ENCODE results near the gene LTBR.

The LTBR gene

GRCh38 chr12:6405963-6406362 lies 22.0 kb downstream of the LTBR start:
- no peak for TF ChIP-seq MAX (IDR thresholded peaks at IDR 0.05; ENCODE audit: low read depth, low read length)
- TF ChIP-seq MYC (IDR thresholded peaks at IDR 0.05; ENCODE audit: low read depth, low read length), result no peak
- no peak for TF ChIP-seq CTCF (IDR thresholded peaks at IDR 0.05; ENCODE audit: low read depth, low read length)
- no peak for TF ChIP-seq POLR2A (IDR thresholded peaks at IDR 0.05; ENCODE audit: extremely low read depth, insufficient read length)
- H3K4me3 ChIP-seq (ENCODE audit: low read depth, low read length), result no peak overlapping the region
- no peak for DNase-seq (ENCODE audit: low read depth)

GRCh38 chr12:6407236-6407954 lies 23.4 kb downstream of the LTBR start:
- TF ChIP-seq MAX (IDR thresholded peaks at IDR 0.05; ENCODE audit: low read depth, low read length) (no peak), MYC (IDR thresholded peaks at IDR 0.05; ENCODE audit: low read depth, low read length) (no peak), POLR2A (IDR thresholded peaks at IDR 0.05; ENCODE audit: extremely low read depth, insufficient read length) (no peak), CTCF (IDR thresholded peaks at IDR 0.05; ENCODE audit: low read depth, low read length) (no peak)
- no peak overlapping the region for H3K4me3 ChIP-seq (ENCODE audit: low read depth, low read length)
- no peak for DNase-seq (ENCODE audit: low read depth)

GRCh38 chr12:6416596-6416995 lies 32.6 kb downstream of the LTBR start:
- no peak overlapping the region for H3K4me3 ChIP-seq (ENCODE audit: low read depth, low read length)
- TF ChIP-seq MYC (IDR thresholded peaks at IDR 0.05; ENCODE audit: low read depth, low read length) (no peak), POLR2A (IDR thresholded peaks at IDR 0.05; ENCODE audit: extremely low read depth, insufficient read length) (no peak)
- peak; percentile 92 for DNase-seq (ENCODE audit: low read depth)

DNA sequence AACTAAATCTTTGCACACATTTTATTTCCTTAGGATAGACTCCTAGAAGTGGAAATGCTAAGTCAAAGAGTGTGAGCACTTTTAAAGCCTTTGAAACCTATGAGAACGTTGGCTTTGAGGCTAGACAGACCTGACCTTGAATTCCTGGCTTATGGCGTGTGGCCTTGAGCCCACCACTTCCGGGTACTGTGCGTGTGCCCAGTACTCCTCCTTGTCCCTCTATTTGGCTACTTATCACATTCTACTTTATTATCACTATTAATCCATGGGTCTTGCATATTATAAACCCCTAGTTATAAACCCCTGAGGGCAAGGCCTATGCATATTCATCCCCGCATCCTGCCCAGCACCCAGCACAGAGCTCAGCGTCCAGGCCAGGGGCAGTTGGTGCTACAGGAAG lies 34.8 kb downstream of the LTBR start:
- no peak for DNase-seq (ENCODE audit: low read depth)
- H3K4me3 ChIP-seq (ENCODE audit: low read depth, low read length), result no peak overlapping the region
- TF ChIP-seq MAX (IDR thresholded peaks at IDR 0.05; ENCODE audit: low read depth, low read length), result no peak
- no peak for TF ChIP-seq MYC (IDR thresholded peaks at IDR 0.05; ENCODE audit: low read depth, low read length)
- TF ChIP-seq CTCF (IDR thresholded peaks at IDR 0.05; ENCODE audit: low read depth, low read length), result no peak
- no peak for TF ChIP-seq POLR2A (IDR thresholded peaks at IDR 0.05; ENCODE audit: extremely low read depth, insufficient read length)

DNA sequence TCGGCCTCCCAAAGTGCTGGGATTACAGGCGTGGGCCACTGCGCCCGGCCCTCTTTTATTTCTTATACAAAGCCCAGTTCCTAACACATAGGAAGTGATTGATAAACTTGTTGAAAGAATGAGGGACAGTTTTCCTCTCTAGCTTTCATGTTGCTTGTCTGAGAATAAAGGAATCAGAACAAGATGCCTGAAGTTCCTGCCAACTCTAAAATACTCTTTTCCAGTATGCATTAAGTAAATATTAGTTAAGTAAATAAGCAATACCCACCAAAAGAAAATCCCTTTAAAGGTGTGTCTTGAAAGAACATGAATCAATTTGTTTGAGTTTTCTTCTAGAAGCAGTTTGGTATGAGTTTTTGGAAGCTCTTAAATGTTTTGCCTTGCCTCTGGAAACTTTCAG lies 36.4 kb downstream of the LTBR start:
- no peak for TF ChIP-seq POLR2A (IDR thresholded peaks at IDR 0.05; ENCODE audit: extremely low read depth, insufficient read length)
- no peak for TF ChIP-seq MAX (IDR thresholded peaks at IDR 0.05; ENCODE audit: low read depth, low read length)
- no peak for TF ChIP-seq CTCF (IDR thresholded peaks at IDR 0.05; ENCODE audit: low read depth, low read length)
- TF ChIP-seq MYC (IDR thresholded peaks at IDR 0.05; ENCODE audit: low read depth, low read length), result no peak
- no peak overlapping the region for H3K4me3 ChIP-seq (ENCODE audit: low read depth, low read length)
- no peak for DNase-seq (ENCODE audit: low read depth)

DNA sequence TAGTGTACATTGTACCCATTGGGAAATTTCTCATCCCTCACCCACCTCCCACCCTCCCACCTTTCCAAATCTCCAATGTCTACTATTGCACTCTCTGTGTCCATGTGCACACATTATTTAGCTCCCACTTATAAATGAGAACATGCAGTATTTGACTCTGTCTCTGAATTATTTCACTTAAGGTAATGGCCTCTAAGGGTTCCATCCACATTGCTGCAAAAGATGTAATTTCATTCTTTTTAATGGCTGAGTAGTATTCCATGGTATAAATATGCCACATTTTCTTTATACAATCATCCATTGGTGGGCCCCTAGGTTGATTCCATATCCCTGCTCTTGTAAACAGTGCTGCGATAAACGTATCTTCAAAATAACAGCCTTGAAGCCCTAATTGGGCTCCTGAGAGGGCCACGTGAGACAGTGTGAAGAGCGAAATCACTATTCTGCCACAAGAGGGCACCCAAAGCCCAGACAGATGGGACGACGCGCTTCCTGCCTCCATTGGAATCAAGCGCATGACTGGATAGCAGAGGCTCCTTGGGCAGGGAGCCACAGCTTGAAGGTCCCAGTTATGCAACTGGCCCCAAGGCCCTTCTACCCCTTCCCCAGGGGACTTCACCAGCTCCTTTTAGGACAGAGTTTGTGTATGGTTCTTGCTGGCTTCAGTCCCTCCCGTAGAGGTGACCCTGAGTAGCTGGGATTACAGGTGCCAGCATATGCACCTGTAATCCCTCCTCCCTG lies 39.5 kb downstream of the LTBR start:
- H3K4me3 ChIP-seq (ENCODE audit: low read depth, low read length), result no peak overlapping the region
- TF ChIP-seq MAX (IDR thresholded peaks at IDR 0.05; ENCODE audit: low read depth, low read length) (peak; percentile 95), POLR2A (IDR thresholded peaks at IDR 0.05; ENCODE audit: extremely low read depth, insufficient read length) (no peak), MYC (IDR thresholded peaks at IDR 0.05; ENCODE audit: low read depth, low read length) (peak; percentile 97), CTCF (IDR thresholded peaks at IDR 0.05; ENCODE audit: low read depth, low read length) (peak; percentile 77)
- peak; percentile 96 for DNase-seq (ENCODE audit: low read depth)
